Calu3 (cell line): ENCODE measurements around the gene DMAC2. TPM values are rescaled to one million over a fixed set of nuclear protein-coding genes. Genes with fewer than 3 reads are reported as not detected.
"Not testable (repeated sequence)": the region's sequence is repeated elsewhere in the genome, so short reads cannot be mapped to it uniquely, and the experiment has no call there.

Source experiments
- BruUV-seq: library from RNA; stranded (reverse); fragments of 400-500 nt; replicated peaks from 2 replicates; lab custom pipeline; 2021; lab: Mats Ljungman, UMichigan
- CTCF ChIA-PET: fragments of 300-600 bp; sonication (Branson Sonifier 250); formaldehyde crosslinking; loops from one replicate; lab custom pipeline; 2022; ENCODE audit warnings: antibody characterized with exemption; lab: Charles Lee
- DNase-seq: peaks from one replicate; pipeline ENCODE4 v3.0.0; 2022
- H3K27ac Mint-ChIP-seq: one replicate; pipeline ENCODE4 v1.8.0; 2022; ENCODE audit warnings: mixed read lengths; ENCODE audit not compliant: unreplicated experiment
- H3K27me3 Mint-ChIP-seq: one replicate; pipeline ENCODE4 v1.8.0; 2022; ENCODE audit warnings: mixed read lengths; ENCODE audit not compliant: unreplicated experiment
- H3K36me3 Mint-ChIP-seq: one replicate; pipeline ENCODE4 v1.8.0; 2022; ENCODE audit warnings: mild to moderate bottlenecking, moderate library complexity, mixed read lengths; ENCODE audit not compliant: insufficient read depth, unreplicated experiment
- H3K4me1 Mint-ChIP-seq: one replicate; pipeline ENCODE4 v1.8.0; 2022; ENCODE audit warnings: mild to moderate bottlenecking, low read depth, mixed read lengths; ENCODE audit not compliant: unreplicated experiment
- H3K4me3 Mint-ChIP-seq: one replicate; pipeline ENCODE4 v1.8.0; 2022; ENCODE audit warnings: mild to moderate bottlenecking, low read depth, moderate library complexity, mixed read lengths; ENCODE audit not compliant: unreplicated experiment
- H3K9me3 Mint-ChIP-seq: one replicate; pipeline ENCODE4 v1.8.0; 2022; ENCODE audit warnings: low read depth, mixed read lengths; ENCODE audit not compliant: unreplicated experiment
- intact Hi-C: fragments of 100-400 bp; cut with micrococcal nuclease; formaldehyde crosslinking; loops from one replicate; pipeline ENCODE4 v1.10.0; 2022; ENCODE audit not compliant: unreplicated experiment
- total RNA-seq: library from RNA; stranded (reverse); gene quantifications from 2 replicates; pipeline ENCODE4 v1.2.3, GENCODE V29; 2022
- TF ChIP-seq, protein P1 (sequence below): fragments of 200-600 bp; IDR thresholded peaks from one replicate; pipeline ENCODE4 v1.8.0; 2022; ENCODE audit warnings: antibody characterized with exemption; ENCODE audit not compliant: unreplicated experiment

Gene DMAC2
- total RNA-seq, 1 experiment from 2014 or later: 50.5 TPM

DNA sequence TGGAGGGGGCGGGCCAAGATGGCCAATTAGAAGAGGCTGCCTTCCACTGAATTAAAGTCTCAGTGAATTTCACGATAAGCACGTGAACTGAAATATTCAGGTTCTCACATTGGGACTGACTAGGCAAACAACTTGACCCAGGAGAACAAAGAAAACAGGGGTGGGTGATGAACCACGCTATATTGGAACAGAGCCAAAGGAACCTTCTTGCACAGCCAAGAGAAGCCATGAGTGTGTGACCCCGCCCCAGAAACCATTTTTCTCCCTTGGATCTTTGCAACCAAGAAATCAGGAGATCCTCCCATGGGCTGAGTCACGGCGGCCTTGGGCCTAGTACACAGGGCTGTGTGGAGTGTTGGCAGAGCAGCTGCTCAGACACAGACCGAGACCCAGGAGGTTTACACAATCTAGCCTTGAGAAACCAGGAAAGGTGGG is 40.1 kb upstream of the DMAC2 start:
- no peak overlapping the region for H3K27ac Mint-ChIP-seq
- no peaks in the 10 kb centered on the region for H3K4me1 Mint-ChIP-seq
- CTCF ChIA-PET: interaction anchor here (0.5 kb wide), 1 partner anchor 767 kb away, joined by 3 read pairs; no protein-coding TSS in a partner anchor
- TF ChIP-seq, protein P1, sequence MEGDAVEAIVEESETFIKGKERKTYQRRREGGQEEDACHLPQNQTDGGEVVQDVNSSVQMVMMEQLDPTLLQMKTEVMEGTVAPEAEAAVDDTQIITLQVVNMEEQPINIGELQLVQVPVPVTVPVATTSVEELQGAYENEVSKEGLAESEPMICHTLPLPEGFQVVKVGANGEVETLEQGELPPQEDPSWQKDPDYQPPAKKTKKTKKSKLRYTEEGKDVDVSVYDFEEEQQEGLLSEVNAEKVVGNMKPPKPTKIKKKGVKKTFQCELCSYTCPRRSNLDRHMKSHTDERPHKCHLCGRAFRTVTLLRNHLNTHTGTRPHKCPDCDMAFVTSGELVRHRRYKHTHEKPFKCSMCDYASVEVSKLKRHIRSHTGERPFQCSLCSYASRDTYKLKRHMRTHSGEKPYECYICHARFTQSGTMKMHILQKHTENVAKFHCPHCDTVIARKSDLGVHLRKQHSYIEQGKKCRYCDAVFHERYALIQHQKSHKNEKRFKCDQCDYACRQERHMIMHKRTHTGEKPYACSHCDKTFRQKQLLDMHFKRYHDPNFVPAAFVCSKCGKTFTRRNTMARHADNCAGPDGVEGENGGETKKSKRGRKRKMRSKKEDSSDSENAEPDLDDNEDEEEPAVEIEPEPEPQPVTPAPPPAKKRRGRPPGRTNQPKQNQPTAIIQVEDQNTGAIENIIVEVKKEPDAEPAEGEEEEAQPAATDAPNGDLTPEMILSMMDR: no peak
- no peaks in the 10 kb centered on the region for H3K36me3 Mint-ChIP-seq
- DNase-seq: no peak
- intact Hi-C loops: no loop called here
- H3K4me3 Mint-ChIP-seq: no peak overlapping the region
- peaks cover 100% of the 10 kb centered on the region for H3K27me3 Mint-ChIP-seq
- no peaks in the 10 kb centered on the region for H3K9me3 Mint-ChIP-seq
- BruUV-seq: no TSS peak

DNA sequence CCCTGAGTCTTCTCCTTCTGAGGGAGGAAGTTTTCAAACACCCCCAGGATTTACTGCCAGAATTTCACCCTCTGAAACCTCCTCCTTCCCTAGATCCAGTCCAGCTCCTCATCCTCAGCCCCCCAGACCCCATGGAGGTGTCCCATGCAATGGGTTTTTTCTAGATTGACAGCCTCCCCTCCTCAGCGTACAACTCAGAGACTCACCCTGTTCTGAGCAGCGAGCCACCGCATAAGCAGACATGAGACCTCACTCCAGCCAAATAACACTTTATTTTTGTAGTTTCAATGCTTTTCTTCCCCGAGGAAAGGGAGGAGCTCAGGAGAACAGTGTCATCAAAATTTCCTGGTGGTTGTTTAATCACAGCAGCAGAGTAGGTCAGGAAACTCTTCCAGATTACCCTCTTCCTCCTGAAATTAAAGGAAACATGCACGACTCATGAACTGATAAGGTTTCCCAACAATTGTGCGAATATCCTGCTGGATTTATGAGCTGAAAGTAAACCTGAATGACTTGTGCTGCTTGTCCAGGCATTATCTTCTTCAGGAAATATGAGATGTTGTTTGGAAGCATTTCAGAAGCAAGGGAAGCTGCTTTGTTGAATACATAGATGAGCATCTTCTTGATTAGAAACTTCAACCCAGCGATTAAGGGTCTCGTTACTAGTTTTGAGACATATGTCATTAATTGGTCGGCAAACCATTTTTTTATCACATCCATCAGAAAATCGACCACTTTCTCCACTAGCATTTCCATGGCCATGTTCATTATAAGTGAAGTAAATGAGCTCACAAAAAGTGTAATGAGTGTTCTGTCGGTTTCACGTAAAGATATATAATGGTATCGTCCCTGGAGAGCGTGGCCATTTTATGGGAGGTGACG is 39.4 kb upstream of the DMAC2 start:
- Mint-ChIP-seq H3K27me3 (peaks cover 100% of the 10 kb centered on the region), H3K36me3 (no peaks in the 10 kb centered on the region), H3K27ac (no peak overlapping the region), H3K9me3 (no peaks in the 10 kb centered on the region), H3K4me1 (no peaks in the 10 kb centered on the region), H3K4me3 (no peak overlapping the region)
- intact Hi-C loops: no loop called here
- no peak for DNase-seq
- CTCF ChIA-PET: interaction anchor here (0.5 to 0.7 kb wide), 2 partner anchors 233 to 766 kb away, joined by 3 to 4 read pairs; no protein-coding TSS in a partner anchor
- BruUV-seq: no TSS peak
- TF ChIP-seq, protein P1: no peak

DNA sequence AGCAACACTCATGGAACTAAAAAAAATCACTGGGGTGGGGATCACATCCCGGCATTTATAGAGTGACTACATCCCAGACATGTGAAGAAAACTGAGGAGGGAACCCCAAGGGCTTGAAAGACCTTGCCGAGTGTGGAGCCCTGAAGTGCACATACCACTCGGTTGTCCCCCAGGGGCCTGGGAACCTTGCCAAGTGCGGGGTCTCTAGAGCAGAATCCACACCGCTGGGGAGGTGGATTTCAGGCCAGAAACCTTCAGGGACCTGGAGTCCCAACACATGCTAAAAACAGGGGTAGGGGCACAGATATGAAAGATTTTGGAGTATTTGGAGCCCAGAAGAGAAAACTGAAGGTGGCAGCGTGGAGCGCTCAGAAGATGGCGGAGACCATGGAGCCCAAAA is 38.5 kb upstream of the DMAC2 start:
- Mint-ChIP-seq H3K9me3 (no peaks in the 10 kb centered on the region), H3K27ac (no peak overlapping the region), H3K4me1 (no peaks in the 10 kb centered on the region), H3K4me3 (no peak overlapping the region), H3K36me3 (no peaks in the 10 kb centered on the region), H3K27me3 (peaks cover 100% of the 10 kb centered on the region)
- intact Hi-C loops: no loop called here
- CTCF ChIA-PET: no interaction called here
- no TSS peak for BruUV-seq
- no peak for DNase-seq
- TF ChIP-seq, protein P1: no peak

DNA sequence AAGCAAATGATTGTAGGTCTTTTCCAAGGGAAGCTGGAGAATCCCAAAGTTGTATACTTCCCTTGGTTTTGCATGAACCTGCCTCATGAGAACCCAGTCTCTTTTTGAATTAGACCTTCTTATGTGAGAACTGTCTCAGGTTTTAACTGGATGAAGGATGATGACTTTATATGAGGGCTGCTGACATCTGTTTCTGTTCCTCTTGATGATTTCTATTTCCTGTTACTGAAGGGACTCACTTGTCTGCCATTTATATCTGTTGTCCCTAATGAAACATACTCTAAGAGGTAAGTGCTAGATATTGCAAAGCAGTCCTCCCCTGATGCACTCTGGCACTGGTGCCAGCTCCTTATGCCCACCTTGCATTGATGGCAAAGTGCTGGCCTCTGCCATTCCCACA is 36.9 kb upstream of the DMAC2 start:
- Mint-ChIP-seq H3K36me3 (no peaks in the 10 kb centered on the region), H3K9me3 (no peaks in the 10 kb centered on the region), H3K4me1 (no peaks in the 10 kb centered on the region), H3K4me3 (no peak overlapping the region), H3K27ac (no peak overlapping the region), H3K27me3 (peaks cover 100% of the 10 kb centered on the region)
- no peak for DNase-seq
- intact Hi-C loops: no loop called here
- CTCF ChIA-PET: no interaction called here
- TF ChIP-seq, protein P1: no peak
- BruUV-seq: no TSS peak

DNA sequence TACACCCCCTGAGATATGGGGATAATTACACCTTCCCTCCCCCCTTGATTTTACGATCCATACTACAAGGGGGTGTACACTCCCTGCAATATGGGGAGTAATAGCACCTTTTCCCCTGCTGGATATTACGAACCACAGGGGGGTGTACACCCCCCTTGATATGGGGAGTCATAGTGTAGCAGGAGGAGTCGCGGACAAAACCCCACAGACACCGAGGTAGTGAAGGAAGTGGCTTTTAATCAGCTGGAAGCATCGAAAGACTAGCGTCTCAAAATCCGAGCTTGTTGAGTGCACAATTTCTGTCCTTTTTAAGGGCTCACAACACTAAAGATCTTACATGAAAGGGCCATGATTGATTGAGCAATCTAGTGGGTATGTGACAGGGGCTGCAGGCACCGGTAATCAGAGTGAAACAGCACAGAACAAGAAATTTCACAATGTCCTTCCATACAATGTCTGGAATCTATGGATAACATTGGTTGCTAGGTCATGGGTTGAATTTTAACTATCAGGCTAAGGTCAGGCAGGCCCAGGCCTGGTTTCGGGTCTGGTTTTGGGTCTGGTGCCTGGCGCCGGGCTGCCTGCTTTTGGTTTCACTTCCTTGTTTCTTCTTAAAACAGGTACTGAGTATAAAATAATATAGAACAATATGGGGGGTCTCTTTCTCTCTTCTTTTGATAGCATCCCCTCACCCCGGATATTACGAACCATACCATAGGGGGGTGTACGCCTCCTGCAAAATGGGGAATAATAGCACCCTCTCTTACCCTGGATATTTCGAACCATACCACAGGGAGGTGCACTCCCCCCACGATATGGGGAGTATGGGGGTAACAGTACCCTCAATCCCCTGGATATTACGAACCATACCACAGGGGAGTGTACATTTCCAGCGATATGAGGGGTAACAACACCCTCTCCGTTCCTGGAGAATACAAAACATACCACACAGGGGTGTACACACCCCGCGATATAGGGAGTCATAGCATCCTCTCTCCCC is 23.8 kb upstream of the DMAC2 start:
- Mint-ChIP-seq H3K4me1 (peaks cover 28% of the 10 kb centered on the region), H3K4me3 (peak overlapping the region; percentile 61), H3K27ac (peak overlapping the region; percentile 14), H3K27me3 (peaks cover 52% of the 10 kb centered on the region)
- BruUV-seq, H3K36me3 Mint-ChIP-seq, CTCF ChIA-PET, H3K9me3 Mint-ChIP-seq: not testable (repeated sequence)
- peak; percentile 24 for DNase-seq
- intact Hi-C loops: loop anchor here (5.0 kb wide), 1 partner anchor 109 kb away; no protein-coding TSS in a partner anchor
